Ovary (tissue), 9 donors: ENCODE measurements around the gene PDYN. TPM values are rescaled to one million over a fixed set of nuclear protein-coding genes. Genes with fewer than 3 reads are reported as not detected.

ENCODE experiments used
- DNase-seq, 5 donors: peaks; one replicate each; pipeline ENCODE4 v3.0.0-alpha.2; 2019 to 2020
- H3K27ac ChIP-seq, 2 donors: fragments of 200-600 bp; one replicate each; pipeline versions ENCODE4 v1.5.1 to v1.8.0; 2019 to 2022
- H3K27me3 ChIP-seq: fragments of 200-600 bp; one replicate; pipeline ENCODE4 v1.8.0; 2022
- H3K36me3 ChIP-seq: fragments of 200-600 bp; sonication (generic); one replicate; pipeline ENCODE4 v1.5.1; 2019
- H3K4me1 ChIP-seq: one replicate; pipeline ENCODE4 v1.8.1; 2013; ENCODE audit warnings: mild to moderate bottlenecking, moderate library complexity; ENCODE audit not compliant: insufficient read depth
- H3K4me3 ChIP-seq: fragments of 200-600 bp; sonication (generic); one replicate; pipeline ENCODE4 v1.5.1; 2017
- H3K9me3 ChIP-seq, 2 donors: fragments of 200-600 bp in 1 of 2; sonication (generic) in 1 of 2; one replicate each; pipeline versions ENCODE4 v1.5.1 to v1.8.1; 2013 to 2019; ENCODE audit warnings: mild to moderate bottlenecking in 1 of 2, moderate library complexity in 1 of 2
- CTCF ChIP-seq, 3 donors: fragments of 450-650 bp in 2 of 3; fragments of 200-600 bp in 1 of 3; IDR thresholded peaks; one replicate each; pipeline versions ENCODE4 v1.5.1 to v1.8.0; 2016 to 2022; ENCODE audit warnings: antibody characterized with exemption in 3 of 3, mild to moderate bottlenecking in 1 of 3
- EP300 ChIP-seq: sonication (generic); formaldehyde crosslinking; IDR thresholded peaks from one replicate; pipeline ENCODE4 v1.6.1; 2017; ENCODE audit warnings: antibody characterized with exemption
- POLR2A ChIP-seq: fragments of 450-650 bp; IDR thresholded peaks from one replicate; pipeline ENCODE4 v1.6.1; 2017; ENCODE audit warnings: antibody characterized with exemption, mild to moderate bottlenecking, moderate library complexity
- WGBS, 3 donors: extraction: QIAGEN DNeasy Blood & Tissue Kit in 1 of 3; methylation state at CpG; one replicate each; pipeline versions ENCODE4 v1.1.5 to v1.1.7; 2013 to 2017; 5-methylcytosine and 5-hydroxymethylcytosine counted together
- intact Hi-C, 4 donors: fragments of 100-400 bp; cut with DNase I; formaldehyde crosslinking; loops; one replicate each; pipeline versions ENCODE4 v1.11.0 to v1.15.1; 2022 to 2023
- polyA plus RNA-seq, 2 donors: library from polyadenylated mRNA; stranded (reverse); fragments of 200-250 nt in 1 of 2; fragments of 350-450 nt in 1 of 2; fragmentation: Illumina TruSeq in 1 of 2; extraction: RNeasy Lipid Tissue Mini Kit (QIAGEN cat#74804) in 1 of 2; gene quantifications; one replicate each; pipeline ENCODE4 v1.2.3, GENCODE V29; 2013 to 2014
- total RNA-seq, 7 donors: library from RNA; depleted of rRNA in 2 of 7; stranded (reverse); fragments of >200 nt in 2 of 7; fragmentation: NEBNext Ultra II Directional in 3 of 7; extraction: Animal tissue kit (Norgen Biotek cat#: 25700) in 3 of 7; gene quantifications; one replicate each; pipeline versions ENCODE4 v1.1.0 to v1.2.4, GENCODE V29; 2016 to 2023
- donor health status: DM: no; HTN: no; CAD: no; lungs with moderate emphysema.
- donor health status: DM: no; HTN: no; CAD: no.
- donor health status: Bipolar disorder and iron deficiency.
- donor health status: DM: yes; HTN: yes; CAD: no.
- donor health status: DM: no; HTN: no; CAD: no.
- donor health status: DM: yes; HTN: yes; CAD: no.

The PDYN gene
- total and polyA plus RNA-seq, 9 donors = not detected

- intact Hi-C loops = loop anchor here in 1 of 4 donors (5.0 kb wide), 1 partner anchor 62 kb away; no protein-coding TSS in a partner anchor
- TF ChIP-seq CTCF (IDR thresholded peaks at IDR 0.05) (no peak), EP300 (no peak), POLR2A (no peak)
- no peak overlapping the region for H3K4me3 ChIP-seq
- H3K27ac ChIP-seq = no peak overlapping the region
- H3K9me3 ChIP-seq = no peaks in the 10 kb centered on the region
- H3K27me3 ChIP-seq = no peaks in the 10 kb centered on the region
- no peaks in the 10 kb centered on the region for H3K36me3 ChIP-seq
- WGBS, 3 donors = 53 to 56% (median 56%) methylated on average over 2 of the region's 2 CpGs
- H3K4me1 ChIP-seq = peaks cover 7% of the 10 kb centered on the region
- DNase-seq = peak in 2 of 5 donors; percentile 20 to 25
Measured at GRCh38 chr20:1949347-1950100, 44.3 kb downstream of the PDYN start.

- H3K4me1 ChIP-seq = peaks cover 7% of the 10 kb centered on the region
- no peak for DNase-seq
- no peak overlapping the region for H3K4me3 ChIP-seq
- intact Hi-C loops = loop anchor here in 1 of 4 donors (5.0 kb wide), 1 partner anchor 60 kb away; no protein-coding TSS in a partner anchor
- no peak overlapping the region for H3K27ac ChIP-seq
- H3K9me3 ChIP-seq = no peaks in the 10 kb centered on the region
- TF ChIP-seq POLR2A = no peak
- no peak for TF ChIP-seq EP300
- no peak for TF ChIP-seq CTCF (IDR thresholded peaks at IDR 0.05)
- no peaks in the 10 kb centered on the region for H3K36me3 ChIP-seq
- WGBS, 3 donors = 31 to 42% (median 37%) methylated on average over 14 of the region's 14 CpGs
- H3K27me3 ChIP-seq = no peaks in the 10 kb centered on the region
Measured at GRCh38 chr20:1947535-1947846, 46.4 kb downstream of the PDYN start.

- H3K27me3 ChIP-seq = no peaks in the 10 kb centered on the region
- H3K9me3 ChIP-seq = no peaks in the 10 kb centered on the region
- H3K27ac ChIP-seq = peak overlapping the region in 1 of 2 donors; percentile 15
- H3K36me3 ChIP-seq = no peaks in the 10 kb centered on the region
- DNase-seq = peak; percentile 53 to 85 (median 60)
- WGBS, 3 donors = 4 to 6% (median 5%) methylated on average over 39 of the region's 39 CpGs
- peak overlapping the region; percentile 14 for H3K4me3 ChIP-seq
- TF ChIP-seq EP300 (no peak), POLR2A (peak; percentile 9)
- H3K4me1 ChIP-seq = peaks cover 7% of the 10 kb centered on the region
- intact Hi-C loops = loop anchor here in 1 of 4 donors (5.0 kb wide), 1 partner anchor 60 kb away; no protein-coding TSS in a partner anchor
Measured at GRCh38 chr20:1946762-1947534, 46.9 kb downstream of the PDYN start.

- intact Hi-C loops = loop anchor here in 1 of 4 donors (5.0 kb wide), 1 partner anchor 59 kb away; no protein-coding TSS in a partner anchor
- H3K9me3 ChIP-seq = no peaks in the 10 kb centered on the region
- DNase-seq = no peak
- H3K27me3 ChIP-seq = no peaks in the 10 kb centered on the region
- peaks cover 7% of the 10 kb centered on the region for H3K4me1 ChIP-seq
- TF ChIP-seq POLR2A (no peak), CTCF (IDR thresholded peaks at IDR 0.05) (no peak), EP300 (no peak)
- H3K27ac ChIP-seq = peak overlapping the region in 1 of 2 donors; percentile 15
- H3K4me3 ChIP-seq = no peak overlapping the region
- H3K36me3 ChIP-seq = no peaks in the 10 kb centered on the region
- 69 to 80% (median 79%) methylated on average over 7 of the region's 7 CpGs for WGBS, 3 donors
Measured at GRCh38 chr20:1946442-1946761, 47.5 kb downstream of the PDYN start.
